Muscle of back (tissue), 11 donors: ENCODE measurements around the gene ATM. TPM values are rescaled to one million over a fixed set of nuclear protein-coding genes. Genes with fewer than 3 reads are reported as not detected.

Experiments used
- DNase-seq, 3 donors: peaks; one replicate each; pipeline versions ENCODE4 v3.0.0 to v3.0.0-alpha.2; 2013
- polyA plus RNA-seq, 10 donors: library from polyadenylated mRNA; unstranded; fragments of 120-200 nt; gene quantifications; one replicate each; pipeline ENCODE4 v1.2.1, GENCODE V29; 2013; ENCODE audit not compliant: insufficient read length in 10 of 10

ATM gene
- polyA plus RNA-seq, 10 donors: 26.5 to 60.3 (median 43.9) TPM

DNA sequence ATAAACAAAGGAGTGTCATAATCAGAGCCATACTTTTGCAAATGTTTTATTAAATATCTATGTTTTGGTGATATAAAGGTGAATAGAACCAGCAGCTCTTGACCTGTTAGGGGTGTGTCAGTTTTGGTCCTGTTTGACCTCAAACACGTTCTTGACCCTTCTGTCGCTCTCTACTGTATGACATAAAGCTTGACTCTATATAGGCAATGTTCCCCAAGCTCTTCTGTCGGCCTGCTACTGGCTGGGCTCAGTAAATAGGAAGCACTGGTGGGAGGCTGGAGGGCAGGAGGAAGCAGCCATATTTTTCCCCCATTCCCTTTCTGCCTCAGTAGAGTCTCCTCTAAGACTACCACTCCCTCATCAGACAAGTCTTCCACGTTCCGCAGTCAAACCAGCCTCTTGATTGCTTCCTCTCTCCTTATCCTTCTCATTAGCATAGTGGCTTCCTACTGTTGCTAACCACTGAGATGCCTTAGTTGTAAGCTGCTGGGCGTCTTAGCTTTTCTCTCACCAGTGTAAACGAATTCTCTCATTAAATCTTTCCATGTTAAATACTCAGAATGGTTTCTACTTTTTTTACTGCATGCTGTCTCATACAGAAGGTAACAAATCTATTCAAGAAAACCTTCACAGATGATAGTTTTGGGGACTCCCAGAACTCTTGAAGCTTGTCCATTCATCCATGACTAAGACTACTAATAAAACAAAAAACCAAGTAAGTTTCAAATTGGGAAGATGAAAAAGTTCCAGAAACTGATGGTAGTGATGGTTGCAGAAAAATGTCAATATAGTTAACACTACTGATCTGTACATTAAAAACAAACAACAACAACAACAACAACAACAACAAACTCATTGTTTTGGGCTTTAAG is 3.7 kb upstream of the ATM start:
- DNase-seq: no peak

DNA sequence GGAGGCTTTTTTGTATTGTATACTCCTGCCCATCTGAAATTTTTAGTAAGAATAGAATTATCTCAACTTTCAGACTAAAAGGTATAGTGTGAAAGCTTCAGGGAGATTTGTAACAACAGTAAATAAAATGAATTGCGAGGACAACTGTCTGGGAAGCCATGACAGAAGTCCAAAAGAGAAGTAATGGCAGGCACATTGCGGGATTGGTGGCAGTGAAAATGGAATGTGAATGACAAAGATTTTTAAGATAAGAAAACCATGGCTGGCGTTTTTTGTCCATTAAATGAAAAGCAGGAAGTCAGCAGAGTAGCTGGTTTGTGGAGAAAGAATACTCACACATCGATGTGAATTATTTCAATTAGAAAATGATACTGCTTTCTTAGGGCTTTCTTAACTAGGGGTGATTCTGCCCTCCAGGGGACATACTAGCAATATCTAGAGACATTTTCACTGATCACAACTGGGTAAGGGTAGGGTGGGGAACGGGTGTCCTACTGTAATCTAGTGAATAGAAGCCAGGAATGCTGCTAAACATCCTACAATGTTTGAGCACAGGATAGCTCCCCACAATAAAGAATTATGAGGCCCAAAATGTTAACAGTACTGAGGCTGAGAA is 2.0 kb upstream of the ATM start:
- peak in 1 of 3 donors; percentile 26 for DNase-seq

DNA sequence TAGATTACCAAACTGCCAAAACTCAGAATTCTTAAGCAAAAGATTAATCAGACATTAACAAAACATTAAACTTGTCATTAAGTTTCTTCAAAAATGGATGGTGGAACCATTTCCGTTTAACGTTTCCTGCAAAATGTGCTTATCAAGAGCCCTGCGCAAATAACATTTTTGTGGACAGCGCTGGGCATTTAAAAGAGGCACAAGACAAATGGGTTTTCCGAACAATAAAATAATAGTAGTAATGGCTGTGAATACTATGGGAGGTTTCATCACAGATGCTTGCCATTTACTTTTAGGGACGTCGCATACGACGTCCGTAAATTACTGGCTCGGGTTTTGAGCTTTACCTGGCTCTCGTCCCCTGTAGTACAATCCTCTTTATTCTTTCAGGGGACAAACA is 1.5 kb upstream of the ATM start:
- DNase-seq: peak in 2 of 3 donors; percentile 16 to 51

DNA sequence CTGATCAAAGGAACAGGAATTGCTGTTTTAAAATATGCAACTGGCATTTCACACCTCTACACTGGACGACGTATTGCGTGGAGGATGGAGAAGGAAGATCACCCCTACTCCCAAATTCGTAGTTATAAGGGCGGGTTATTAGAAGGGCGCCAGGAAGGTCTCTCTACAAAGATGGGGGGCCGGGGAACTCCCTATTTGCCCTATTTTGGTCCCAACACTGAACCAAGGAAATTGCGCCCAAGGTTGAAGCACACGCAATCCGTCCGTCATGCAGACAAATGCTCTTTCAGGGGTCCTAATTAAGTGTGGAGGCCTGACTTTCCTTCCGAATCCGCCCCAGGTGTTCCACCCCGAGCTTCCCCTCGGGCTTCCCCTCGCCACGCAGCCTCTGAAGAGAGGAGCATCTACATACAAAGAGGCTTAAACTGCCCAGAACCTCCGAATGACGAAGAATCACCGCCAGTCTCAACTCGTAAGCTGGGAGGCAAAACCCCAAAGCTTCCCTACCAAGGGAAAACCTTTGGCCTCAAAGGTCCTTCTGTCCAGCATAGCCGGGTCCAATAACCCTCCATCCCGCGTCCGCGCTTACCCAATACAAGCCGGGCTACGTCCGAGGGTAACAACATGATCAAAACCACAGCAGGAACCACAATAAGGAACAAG is 825 bp upstream of the ATM start:
- DNase-seq: peak in 2 of 3 donors; percentile 10 to 18

DNA sequence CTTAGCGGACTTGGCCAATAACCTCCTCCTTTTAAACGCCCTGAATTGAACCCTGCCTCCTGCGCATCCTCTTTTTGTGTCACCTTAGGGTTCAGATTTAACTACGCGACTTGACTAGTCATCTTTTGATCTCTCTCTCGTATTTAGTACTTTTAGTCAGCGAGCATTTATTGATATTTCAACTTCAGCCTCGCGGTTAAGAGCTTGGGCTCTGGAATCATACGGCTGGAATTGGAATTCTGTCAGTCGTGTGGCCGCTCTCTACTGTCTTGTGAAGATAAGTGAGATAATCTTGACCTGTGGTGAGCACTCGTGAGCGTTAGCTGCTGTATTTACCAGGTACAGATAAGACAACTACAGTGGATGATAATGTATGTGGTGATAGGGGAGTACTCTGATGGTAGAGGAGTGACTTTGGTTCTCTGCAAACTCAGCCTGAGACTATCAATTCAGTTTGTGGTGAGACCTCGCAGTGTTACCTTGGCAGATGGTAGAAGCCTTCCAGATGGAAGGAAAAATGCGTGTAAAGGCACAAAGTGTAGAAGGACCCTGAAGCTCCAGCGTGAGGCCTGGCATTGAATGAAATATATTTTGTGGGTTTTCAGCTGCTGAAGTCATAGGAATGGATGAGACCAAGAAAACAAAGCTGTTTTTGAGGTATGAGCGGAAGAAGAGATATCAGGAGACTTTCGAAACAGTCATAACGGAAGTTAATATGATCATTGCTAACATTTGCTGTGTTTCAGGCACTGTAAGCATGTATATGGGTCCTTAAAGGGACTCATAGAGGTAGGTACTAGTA is 682 bp downstream of the ATM start:
- no peak for DNase-seq

DNA sequence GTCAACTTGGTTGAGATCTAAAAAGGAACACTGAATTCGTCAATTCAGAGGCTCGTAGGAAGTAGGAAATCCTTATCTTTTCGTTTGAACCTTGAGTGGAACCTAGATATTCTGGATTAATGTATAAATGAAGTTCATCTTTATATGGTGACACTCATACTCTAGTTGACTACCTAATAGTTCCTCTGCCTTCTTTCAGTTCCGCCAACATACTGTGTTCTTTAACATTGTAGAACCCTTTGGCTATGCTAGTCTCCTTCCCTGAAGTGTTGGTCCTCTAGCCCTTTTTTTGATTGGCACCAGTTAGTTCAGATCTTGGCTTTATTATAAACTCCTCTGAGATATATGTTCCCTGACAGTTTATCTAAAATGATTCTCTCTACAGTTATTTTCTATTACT is 1.5 kb downstream of the ATM start:
- DNase-seq: no peak

DNA sequence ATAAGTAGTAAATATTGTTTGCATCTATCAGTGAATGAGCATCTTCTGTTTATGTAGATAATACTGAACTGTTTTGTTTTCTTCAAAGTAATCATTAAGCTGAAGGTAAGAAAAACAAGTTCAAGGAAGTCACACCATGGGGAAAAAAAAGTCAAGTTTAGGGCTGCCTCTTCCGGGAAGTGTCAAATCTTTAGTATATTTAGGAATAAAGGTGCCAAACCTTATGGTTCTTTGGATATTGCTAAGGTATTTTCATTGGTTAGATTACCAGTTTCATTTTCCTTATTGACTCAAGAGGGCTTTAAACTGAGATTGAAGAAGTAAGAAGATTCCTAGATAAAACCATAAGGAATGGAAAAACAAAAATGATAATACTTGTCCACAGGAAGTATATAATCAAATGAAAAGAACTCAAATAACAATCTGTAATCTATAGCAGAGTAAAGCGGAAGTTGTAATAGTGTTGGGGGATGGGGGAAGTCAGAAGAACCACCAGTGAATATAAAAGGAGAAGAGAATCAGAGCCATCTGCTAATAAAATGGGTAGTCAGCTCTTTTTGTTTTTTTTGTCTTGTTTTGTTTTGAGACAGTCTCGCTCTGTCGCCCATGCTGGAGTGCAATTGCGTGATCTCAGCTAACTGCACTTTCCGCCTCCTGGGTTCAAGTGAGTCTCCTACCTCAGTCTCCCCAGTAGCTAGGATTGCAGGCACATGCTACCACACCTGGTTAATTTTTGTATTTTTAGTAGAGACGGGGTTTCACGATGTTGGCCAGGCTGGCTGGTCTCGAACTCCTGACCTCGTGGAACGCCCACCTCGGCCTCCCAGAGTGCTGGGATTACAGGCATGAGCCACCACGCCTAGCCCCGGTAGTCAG is 2.3 kb downstream of the ATM start:
- peak in 1 of 3 donors; percentile 7 for DNase-seq

DNA sequence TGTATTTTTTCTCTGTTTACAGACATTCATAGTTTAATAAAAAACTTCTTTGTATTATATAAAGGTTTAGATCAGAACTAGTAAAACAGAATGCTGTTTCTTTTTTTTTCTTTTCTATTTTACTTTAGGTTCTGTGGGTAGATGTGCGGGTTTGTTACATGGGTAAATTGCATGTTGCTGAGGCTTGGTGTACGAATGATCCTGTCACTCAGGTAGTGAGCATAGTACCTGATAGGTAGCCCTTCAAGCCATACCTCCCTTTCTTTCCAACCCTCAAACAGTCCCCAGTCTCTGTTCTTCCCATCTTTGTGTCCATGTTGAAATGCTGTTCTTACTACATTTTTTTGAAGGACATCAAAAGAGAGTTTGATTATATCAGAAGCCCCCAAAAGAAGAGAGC is 3.2 kb downstream of the ATM start:
- DNase-seq: no peak

DNA sequence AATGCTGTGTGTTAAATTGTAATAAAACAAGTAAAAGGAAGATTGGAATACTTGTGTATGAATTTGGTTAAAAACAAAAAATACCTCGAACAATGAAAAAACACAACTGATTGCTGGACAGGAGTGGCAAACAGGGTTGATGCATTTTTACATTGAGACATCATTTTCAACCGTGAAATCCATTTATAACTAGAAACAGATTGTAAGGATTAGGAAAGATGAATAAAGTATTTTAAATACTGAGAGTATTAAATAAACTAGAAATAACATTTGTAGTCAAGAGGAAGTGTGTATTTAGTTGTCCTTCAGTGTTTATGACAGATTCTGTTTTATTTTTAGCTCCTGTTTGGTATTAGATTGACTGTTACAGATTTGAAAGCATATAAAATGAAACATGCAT is 5.4 kb downstream of the ATM start:
- DNase-seq: no peak

DNA sequence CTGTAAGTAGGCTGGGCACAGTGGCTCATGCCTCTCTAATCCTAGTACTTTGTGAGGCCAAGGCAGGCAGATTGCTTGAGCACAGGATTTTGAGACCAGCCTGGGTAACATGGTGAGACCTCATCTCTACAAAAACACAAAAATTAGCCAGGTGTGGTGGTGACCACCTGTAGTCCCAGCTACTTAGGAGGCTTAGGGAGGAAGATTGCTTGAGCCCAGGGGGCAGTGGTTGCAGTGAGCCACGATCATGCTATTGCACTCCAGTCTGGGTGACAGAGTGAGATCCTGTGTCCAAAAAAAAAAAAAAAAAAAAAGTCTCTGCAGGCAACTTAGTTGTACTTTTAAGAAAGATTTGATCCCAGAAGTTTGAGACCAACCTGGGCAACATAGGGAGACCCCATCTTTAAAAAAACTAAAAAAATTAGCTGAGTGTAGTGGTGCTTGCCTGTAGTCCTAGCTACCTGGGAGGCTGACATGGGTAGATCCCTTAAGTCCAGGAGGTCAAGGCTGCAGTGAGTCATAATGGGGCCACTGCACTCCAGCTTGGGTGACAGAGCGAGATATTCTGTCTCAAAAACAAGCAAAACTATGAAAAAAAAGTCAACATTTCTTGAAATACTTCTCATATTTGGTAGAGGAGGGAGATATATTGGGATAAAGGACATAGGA is 10.5 kb downstream of the ATM start:
- no peak for DNase-seq

DNA sequence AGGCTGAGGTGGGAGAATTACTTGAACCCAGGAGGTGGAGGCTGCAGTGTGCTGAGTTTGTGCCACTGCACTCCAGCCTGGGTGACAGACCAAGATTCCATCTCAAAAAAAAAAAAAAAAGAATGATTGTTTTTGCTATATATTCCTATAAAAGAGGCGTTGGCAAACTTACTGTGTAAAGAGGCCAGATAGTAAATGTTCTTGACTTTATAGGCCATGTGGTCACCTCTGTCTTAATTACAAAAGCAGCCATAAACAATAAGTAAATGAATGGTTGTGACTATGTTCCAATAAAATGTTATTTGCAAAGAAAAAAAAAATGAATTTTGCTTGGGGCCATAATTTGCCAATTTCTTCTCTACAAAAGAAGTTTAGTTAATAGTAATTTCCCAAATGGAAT is 12.3 kb downstream of the ATM start:
- DNase-seq: no peak

DNA sequence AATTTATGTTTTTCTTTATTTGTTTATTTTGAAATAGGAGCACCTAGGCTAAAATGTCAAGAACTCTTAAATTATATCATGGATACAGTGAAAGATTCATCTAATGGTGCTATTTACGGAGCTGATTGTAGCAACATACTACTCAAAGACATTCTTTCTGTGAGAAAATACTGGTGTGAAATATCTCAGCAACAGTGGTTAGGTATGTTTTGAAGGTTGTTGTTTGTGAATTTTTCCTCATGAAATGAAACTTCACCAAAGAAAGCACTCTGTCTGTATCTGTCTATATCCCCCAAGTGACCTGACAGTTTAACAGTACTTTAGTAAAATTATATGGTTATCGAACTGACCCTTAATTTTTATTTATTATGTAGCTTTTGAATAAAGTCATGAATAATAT is 12.8 kb downstream of the ATM start:
- no peak for DNase-seq

DNA sequence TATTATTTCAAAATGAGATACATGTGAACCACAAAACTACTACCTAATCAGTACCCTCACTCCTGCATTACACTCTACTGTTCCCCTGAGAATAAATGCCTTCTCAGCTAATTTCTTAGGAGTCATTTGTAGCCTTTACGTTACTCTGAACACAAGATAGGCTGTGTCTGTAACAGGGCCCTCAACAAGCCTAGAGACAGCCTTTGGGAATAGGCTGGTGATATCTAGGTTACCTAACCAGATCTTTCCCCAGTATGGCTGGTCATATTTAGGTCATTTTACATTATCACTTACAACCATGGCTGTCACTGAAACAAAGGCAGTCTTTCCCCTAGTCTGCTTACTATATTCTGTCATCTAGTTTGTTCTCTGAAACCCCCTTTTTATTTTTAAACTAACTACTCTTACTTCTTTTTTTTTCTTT is 14.2 kb downstream of the ATM start:
- no peak for DNase-seq

DNA sequence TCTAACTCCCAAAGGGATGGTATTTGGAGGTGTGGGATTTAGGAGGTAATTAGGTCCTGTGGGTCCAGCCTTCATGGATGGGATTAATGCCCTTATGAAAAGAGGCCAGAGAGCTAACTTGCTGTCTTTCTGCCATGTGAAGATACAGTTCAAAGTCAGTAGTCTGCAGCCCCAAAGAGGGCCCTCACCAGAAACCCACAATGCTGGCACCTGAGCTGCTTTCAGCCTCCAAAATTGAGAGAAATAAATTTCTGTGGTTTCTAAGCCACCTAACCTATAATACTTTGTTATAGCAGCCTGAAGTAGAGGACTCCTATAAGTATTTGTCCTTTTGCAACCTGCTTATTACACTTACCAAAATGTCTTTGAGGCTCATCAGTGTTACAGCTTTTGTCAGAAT is 16.2 kb downstream of the ATM start:
- no peak for DNase-seq

DNA sequence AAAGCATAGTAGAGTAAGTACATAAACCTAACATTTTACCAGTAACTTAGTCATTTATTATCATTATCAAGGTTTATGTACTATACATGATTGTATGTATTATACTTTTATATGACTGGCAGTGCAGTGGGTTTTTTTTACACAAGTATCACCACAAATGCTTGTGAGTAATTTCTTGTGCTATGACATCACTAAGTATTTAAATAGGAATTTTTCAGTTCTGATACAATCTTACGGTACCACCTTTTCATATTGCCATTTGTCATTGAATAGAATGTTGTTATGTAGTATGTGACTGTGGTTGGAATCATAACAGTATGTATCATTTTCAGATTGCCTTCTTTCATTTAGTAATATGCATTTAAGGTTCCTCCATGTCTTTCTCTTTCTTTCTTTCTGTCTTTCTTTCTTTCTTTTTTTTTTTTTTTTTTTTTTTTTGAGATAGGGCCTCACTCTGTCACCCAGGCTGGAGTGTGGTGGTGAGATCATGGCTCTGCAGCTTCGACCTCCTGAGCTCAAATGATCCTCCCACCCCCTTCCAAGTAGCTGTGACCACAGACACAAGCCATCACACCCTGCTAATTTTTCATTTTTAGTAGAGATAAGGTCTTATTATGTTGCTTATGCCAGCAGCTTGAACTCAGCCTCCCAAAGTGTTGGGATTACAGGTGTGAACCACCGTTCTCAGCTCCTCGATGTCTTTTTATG is 18.6 kb downstream of the ATM start:
- no peak for DNase-seq

DNA sequence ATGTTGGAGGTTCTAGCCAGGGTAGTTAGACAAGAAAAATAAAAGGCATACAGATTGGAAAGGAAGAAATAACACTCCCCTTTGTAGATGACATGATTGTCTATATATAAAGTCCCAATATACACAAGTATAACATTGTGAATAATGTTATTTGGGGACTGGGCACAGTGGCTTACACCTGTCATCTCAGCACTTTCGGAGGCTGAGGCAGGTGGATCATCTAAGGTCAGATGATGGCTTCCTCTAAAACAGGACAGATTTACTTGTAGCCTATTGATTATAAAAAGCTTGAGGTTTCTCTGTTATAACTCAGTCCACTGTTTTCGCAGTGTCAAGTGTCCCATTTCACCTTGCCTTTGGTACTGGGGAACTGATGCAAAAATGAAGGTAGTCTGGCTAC is 19.6 kb downstream of the ATM start:
- no peak for DNase-seq

DNA sequence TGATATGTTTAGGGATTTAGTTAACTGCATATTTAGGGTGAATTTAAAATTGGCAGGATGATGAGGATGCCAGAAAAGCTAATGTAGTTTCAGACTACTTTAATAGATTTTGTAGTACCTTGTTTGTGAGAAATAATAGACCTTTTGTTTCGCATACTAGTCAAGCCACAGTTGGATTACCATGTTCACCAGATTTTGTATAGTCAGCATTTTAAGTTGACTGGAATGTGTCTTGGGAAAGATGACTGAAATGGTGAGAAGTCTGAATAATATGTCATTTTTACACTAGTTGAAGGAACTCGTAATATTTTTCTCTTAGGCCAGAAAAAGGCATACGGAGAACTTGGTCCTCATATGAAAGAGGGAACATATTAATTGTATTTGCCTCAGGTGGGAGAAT is 23.4 kb downstream of the ATM start:
- no peak for DNase-seq

DNA sequence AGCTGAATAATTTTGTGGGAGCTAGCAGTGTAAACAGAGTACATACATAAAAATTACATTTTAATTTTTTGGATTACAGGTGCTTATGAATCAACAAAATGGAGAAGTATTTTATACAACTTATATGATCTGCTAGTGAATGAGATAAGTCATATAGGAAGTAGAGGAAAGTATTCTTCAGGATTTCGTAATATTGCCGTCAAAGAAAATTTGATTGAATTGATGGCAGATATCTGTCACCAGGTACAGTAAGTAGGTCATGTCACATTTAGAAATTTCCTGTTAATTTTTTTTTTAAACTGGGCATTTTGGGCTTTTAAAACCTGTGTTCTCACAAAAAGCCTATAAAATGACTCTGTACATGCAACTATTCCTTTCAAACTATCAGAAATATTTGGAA is 24.0 kb downstream of the ATM start:
- no peak for DNase-seq

DNA sequence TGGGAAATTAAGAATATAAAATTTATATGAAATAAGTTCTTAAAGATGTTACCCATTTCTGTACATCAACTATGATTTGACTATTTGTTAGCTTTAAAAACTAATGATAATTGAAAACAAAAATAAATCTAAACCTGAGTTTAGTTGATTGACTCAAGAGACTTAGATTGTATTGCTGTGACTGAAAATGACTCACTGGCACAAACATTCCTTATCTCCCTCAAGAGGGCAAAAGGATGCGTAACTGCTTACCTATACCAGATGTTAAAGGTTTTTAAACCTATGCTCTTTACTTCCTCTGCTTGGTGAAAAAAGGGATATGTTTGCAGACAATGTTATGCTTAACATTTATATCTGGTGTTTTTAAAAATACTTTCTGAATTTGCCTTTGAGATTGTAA is 30.3 kb downstream of the ATM start:
- DNase-seq: no peak

DNA sequence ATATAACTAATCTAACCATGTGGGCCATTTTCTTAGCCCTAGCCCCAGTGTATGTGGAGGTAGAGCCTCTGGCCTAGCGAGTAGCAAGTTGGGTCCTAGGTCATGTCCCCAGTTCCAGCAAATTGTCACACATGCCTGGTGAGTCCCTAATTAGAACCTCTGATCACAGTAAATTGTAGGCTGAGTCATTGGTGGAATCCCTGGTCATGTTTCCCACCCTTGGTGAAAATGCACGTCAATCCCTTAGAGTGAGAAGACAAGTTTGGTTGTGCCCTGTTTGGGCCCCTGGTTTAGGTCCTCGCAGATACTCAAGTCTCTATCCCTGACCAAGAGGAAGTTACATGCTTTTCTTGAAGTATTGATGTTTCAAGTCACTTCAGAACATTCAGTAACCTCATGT is 46.7 kb downstream of the ATM start:
- DNase-seq: no peak
